ENCODE measurements around the gene WDR1.

DNA sequence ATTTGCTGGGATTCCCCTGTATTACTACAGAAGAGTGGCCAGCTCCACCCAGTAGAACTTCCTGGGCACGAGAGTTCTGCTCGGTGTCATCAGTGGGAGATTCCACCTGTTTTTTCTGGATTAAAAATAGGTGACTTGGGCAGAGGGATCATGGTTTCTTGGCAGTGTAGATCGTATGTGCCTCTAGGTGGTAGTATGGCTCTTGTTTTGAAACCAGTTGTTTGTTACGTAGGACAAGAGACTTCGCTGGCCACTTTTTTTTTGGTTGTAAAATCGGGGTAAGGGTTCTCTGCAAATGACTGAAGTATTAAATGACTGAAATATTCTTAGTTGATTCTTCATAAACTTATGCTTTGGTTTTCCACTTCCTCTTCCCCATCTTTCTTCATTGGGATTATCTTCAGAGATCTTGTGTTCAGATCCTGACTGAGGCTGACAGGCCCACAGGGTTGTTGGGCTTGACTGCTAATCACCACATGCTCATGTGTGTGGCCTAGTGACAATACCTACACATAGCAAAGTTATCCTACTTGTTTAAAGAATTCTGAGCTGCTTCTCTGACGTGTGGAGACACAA lies 43.8 kb upstream of the WDR1 start:
- no peak for TF ChIP-seq EZH2 (IDR thresholded peaks at IDR 0.05)
- TF ChIP-seq POLR2AphosphoS5 (IDR thresholded peaks at IDR 0.05; ENCODE audit: borderline replicate concordance, low read depth, low read length): no peak
- TF ChIP-seq FOXP2 (optimal IDR thresholded peaks at IDR 0.05; ENCODE audit: control extremely low read depth, extremely low read length, insufficient read depth): no peak
